K562 (cell line): ENCODE measurements around the gene RPF1. TPM values are rescaled to one million over a fixed set of nuclear protein-coding genes. Genes with fewer than 3 reads are reported as not detected.

Experiments used
- ATAC-seq: fragments of 200-7000 bp; cut with Tn5 transposase; 3 replicates; pipeline ENCODE4 v1.9.1; 2020; ENCODE audit warnings: moderate library complexity
- BruUV-seq: library from RNA; stranded (reverse); fragments of 400-500 nt; replicated peaks from 2 replicates; lab custom pipeline; 2021; lab: Mats Ljungman, UMichigan
- CTCF ChIA-PET: fragments of 300-600 bp; formaldehyde crosslinking; extraction: SDS; loops from one replicate; lab custom pipeline; 2021; ENCODE audit warnings: low intra/inter-chr PET ratio; lab: Yijun Ruan, JAX
- POLR2A ChIA-PET: fragments of 300-600, 350-650 bp; sonication (Branson Sonifier 250); formaldehyde crosslinking; extraction: SDS; loops from one replicate; lab custom pipeline; 2021; ENCODE audit warnings: antibody characterized with exemption, inconsistent platforms; lab: Yijun Ruan, JAX
- DNase-seq, 4 experiments: peaks; one replicate each; pipeline versions ENCODE4 v3.0.0 to v3.0.0-alpha.2; 2011 to 2018; ENCODE audit warnings: low spot score in 3 of 4, mixed read lengths in 3 of 4; ENCODE audit errors: extremely low read depth in 1 of 4
- FAIRE-seq: peaks from 2 replicates; lab custom pipeline; 2011; peaks lifted over from hg19 to GRCh38; lab: Jason Lieb, UNC
- H2AFZ ChIP-seq: 2 replicates; pipeline ENCODE4 v1.6.0; 2011; ENCODE audit warnings: low read depth, low read length, control low read depth, inconsistent platforms
- H3K27ac ChIP-seq: fragments of 200-600 bp; 3 replicates; pipeline ENCODE4 v1.8.0; 2011; ENCODE audit warnings: low read depth, mild to moderate bottlenecking, control low read depth, inconsistent platforms, low read length, moderate library complexity, mixed read lengths; ENCODE audit errors: extremely low read depth
- H3K27me3 ChIP-seq, 2 experiments: fragments of 300-600 bp in 1 of 2; 2 replicates in 1 of 2; 3 replicates in 1 of 2; pipeline versions ENCODE4 v1.6.0 to v1.8.0; 2011; ENCODE audit warnings: inconsistent platforms in 2 of 2, low read length in 2 of 2, mild to moderate bottlenecking in 1 of 2, mixed read lengths in 1 of 2, moderate library complexity in 1 of 2; ENCODE audit not compliant: control insufficient read depth in 2 of 2, insufficient read depth in 2 of 2
- H3K36me3 ChIP-seq: fragments of 300-600 bp; 3 replicates; pipeline ENCODE4 v1.8.0; 2011; ENCODE audit warnings: mild to moderate bottlenecking, low read length, inconsistent platforms; ENCODE audit not compliant: control insufficient read depth, insufficient read depth
- H3K4me1 ChIP-seq, 2 experiments: fragments of 200-600 bp in 1 of 2; replicated peaks in 1 of 2; 2 replicates in 1 of 2; 3 replicates in 1 of 2; pipeline versions ENCODE4 v1.5.1 to v1.8.0; 2011; ENCODE audit warnings: inconsistent platforms in 2 of 2, low read length in 2 of 2, mild to moderate bottlenecking in 1 of 2, mixed read lengths in 1 of 2, moderate library complexity in 1 of 2; ENCODE audit not compliant: control insufficient read depth in 2 of 2, insufficient read depth in 2 of 2
- H3K4me2 ChIP-seq: 2 replicates; pipeline ENCODE4 v1.6.1; 2011; ENCODE audit warnings: low read length, control low read depth, inconsistent platforms, mixed read lengths; ENCODE audit not compliant: insufficient read depth
- H3K4me3 ChIP-seq: fragments of 200-600 bp; sonication (generic), shearing (Covaris generic); 2 replicates; pipeline ENCODE4 v1.5.1; 2016; ENCODE audit warnings: control low read depth, inconsistent platforms
- H3K79me2 ChIP-seq: fragments of 200-600 bp; 3 replicates; pipeline ENCODE4 v1.8.0; 2011; ENCODE audit warnings: low read length, inconsistent platforms; ENCODE audit not compliant: control insufficient read depth, insufficient read depth
- H3K9ac ChIP-seq, 2 experiments: 2 replicates each; pipeline versions ENCODE4 v1.6.0 to v1.6.1; 2011; ENCODE audit warnings: low read depth in 2 of 2, low read length in 2 of 2, control low read depth in 1 of 2, inconsistent platforms in 1 of 2, mild to moderate bottlenecking in 1 of 2, mixed read lengths in 1 of 2; ENCODE audit not compliant: insufficient read depth in 1 of 2
- H3K9me1 ChIP-seq: one replicate; pipeline ENCODE4 v1.6.0; 2011; ENCODE audit warnings: inconsistent platforms, mild to moderate bottlenecking, low read length, moderate library complexity; ENCODE audit not compliant: control insufficient read depth, insufficient read depth
- H3K9me3 ChIP-seq: replicated peaks from 2 replicates; pipeline ENCODE4 v1.5.1; 2011; ENCODE audit warnings: low read depth, low read length, inconsistent platforms; ENCODE audit not compliant: control insufficient read depth, insufficient read depth
- H4K20me1 ChIP-seq: replicated peaks from 2 replicates; pipeline ENCODE4 v1.6.1; 2011; ENCODE audit warnings: low read length, inconsistent platforms, mixed read lengths; ENCODE audit not compliant: control insufficient read depth, insufficient read depth
- C11orf30 ChIP-seq: fragments of 450-650 bp; IDR thresholded peaks from 2 replicates; pipeline ENCODE4 v1.6.1; 2016; ENCODE audit warnings: low read depth, mild to moderate bottlenecking
- NR2F6 ChIP-seq: fragments of 450-650 bp; formaldehyde crosslinking; IDR thresholded peaks from 2 replicates; pipeline ENCODE4 v1.4.0; 2020; ENCODE audit warnings: mild to moderate bottlenecking
- POLR2AphosphoS2 ChIP-seq: IDR thresholded peaks from 2 replicates; pipeline ENCODE4 v1.6.1; 2012; ENCODE audit warnings: low read length, improper control_type of control experiment
- U2AF1 ChIP-seq: fragments of 200-400 bp; formaldehyde crosslinking; optimal IDR thresholded peaks from 2 replicates; pipeline ENCODE3; 2017; ENCODE audit warnings: mild to moderate bottlenecking, low read depth, low read length, moderate library complexity
- ZC3H8 ChIP-seq: fragments of 450-650 bp; IDR thresholded peaks from 2 replicates; pipeline ENCODE4 v1.6.1; 2017
- ZNF507 ChIP-seq: conservative IDR thresholded peaks from 2 replicates; pipeline ENCODE4 v1.6.1; 2017; ENCODE audit warnings: missing genetic modification characterization, missing compliant biosample characterization
- WGBS: fragments of 100-300 bp; shearing (Covaris generic); methylation state at CpG from one replicate; pipeline ENCODE4 v1.1.6; 2016; ENCODE audit warnings: low coverage, mixed read lengths; ENCODE audit not compliant: insufficient coverage; ENCODE audit errors: missing lambda C conversion rate; 5-methylcytosine and 5-hydroxymethylcytosine counted together
- in situ Hi-C: fragments of 300-500 bp; cut with MboI; formaldehyde crosslinking; loops from 4 replicates; pipeline ENCODE4 v1.15.0; 2018; ENCODE audit warnings: inconsistent platforms, mixed read lengths
- intact Hi-C: fragments of 100-400 bp; cut with micrococcal nuclease; formaldehyde crosslinking; loops from 2 replicates; pipeline ENCODE4 v1.14.2; 2022
- polyA plus RNA-seq, 8 experiments: library from polyadenylated mRNA; depleted of rRNA in 4 of 8; stranded (reverse) in 5 of 8; unstranded in 3 of 8; fragments of >200 nt; fragmentation: Nextera tagmentation in 2 of 8; fragmentation: Illumina TruSeq in 1 of 8; extraction: Ambion mirVana in 2 of 8; extraction: Trizol in 1 of 8; gene quantifications; 2 replicates each; pipeline versions ENCODE4 v1.2.1 to v1.2.3, GENCODE V29; 2011 to 2014; ENCODE audit warnings: inconsistent platforms in 1 of 8, missing spikeins in 1 of 8
- total RNA-seq, 7 experiments: library from RNA; depleted of rRNA in 6 of 7; stranded (reverse); fragments of >200 nt in 6 of 7; fragmentation: Illumina TruSeq in 2 of 7; extraction: Trizol in 2 of 7; gene quantifications; 2 replicates each; pipeline versions ENCODE4 v1.2.1 to v1.2.3, GENCODE V29; 2011 to 2021; ENCODE audit warnings: low replicate concordance in 1 of 7

RPF1 gene
- total and polyA plus RNA-seq, 9 of the 15 experiments (the other 6 are each of a cell fraction or from before 2014, with no cell fraction given) = 52.4 to 156 (median 90.2) TPM

- Histone ChIP-seq H3K9ac (no peak overlapping the region), H3K9me3 (no peaks in the 10 kb centered on the region), H4K20me1 (no peaks in the 10 kb centered on the region), H3K4me1 (no peaks in the 10 kb centered on the region), H3K79me2 (peaks cover 4% of the 10 kb centered on the region; the same call in 1 of the 3 replicates), H3K27ac (no peak overlapping the region), H3K27me3 (no peaks in the 10 kb centered on the region), H3K36me3 (peaks cover 99% of the 10 kb centered on the region), H3K4me3 (no peak overlapping the region), H3K4me2 (no peak overlapping the region), H3K9me1 (no peaks in the 10 kb centered on the region), H2AFZ (no peak overlapping the region)
- intact Hi-C loops (no loop called here), in situ Hi-C loops (no loop called here)
- CTCF ChIA-PET = no interaction called here
- no peak for ATAC-seq
- DNase-seq = no peak
- TF ChIP-seq ZC3H8 = no peak
- TF ChIP-seq NR2F6 (CRISPR knock-in tag) = no peak
- no peak for TF ChIP-seq ZNF507
- no peak for TF ChIP-seq C11orf30
- FAIRE-seq = no peak
- POLR2A ChIA-PET = interaction anchor here (2.5 kb wide), 1 partner anchor 13 kb away, joined by 9 read pairs; no protein-coding TSS in a partner anchor
- 13% methylated on average over 1 of the region's 1 CpG for WGBS
- BruUV-seq = no TSS peak
Observed at GRCh38 chr1:84493747-84494146, 14.7 kb downstream of the RPF1 start.

GRCh38 chr1:84496498-84496897 is 17.4 kb downstream of the RPF1 start:
- WGBS = 95% methylated on average over 3 of the region's 3 CpGs

More at GRCh38 chr1:84496498-84496897, 17.4 kb downstream of the RPF1 start:
- peaks cover 27% of the 10 kb centered on the region for H3K79me2 ChIP-seq
- ChIA-PET POLR2A (interaction anchor here (0.5 to 2.7 kb wide), 4 partner anchors 9 to 636 kb away, joined by 3 to 22 read pairs (median 4); partner anchors contain the start of genes GNG5 and SPATA1), CTCF (no interaction called here)
- H4K20me1 ChIP-seq = no peaks in the 10 kb centered on the region
- H3K9me1 ChIP-seq = no peaks in the 10 kb centered on the region
- H3K4me3 ChIP-seq = no peak overlapping the region
- DNase-seq = no peak
- no peak overlapping the region for H3K9ac ChIP-seq
- no peak overlapping the region for H3K27ac ChIP-seq
- no peak overlapping the region for H3K4me2 ChIP-seq
- intact Hi-C loops (no loop called here), in situ Hi-C loops (no loop called here)
- FAIRE-seq = no peak
- BruUV-seq = no TSS peak
- H2AFZ ChIP-seq = no peak overlapping the region
- peak; percentile 19; the same call in 2 of the 3 replicates for ATAC-seq
- peaks cover 100% of the 10 kb centered on the region for H3K36me3 ChIP-seq
- TF ChIP-seq POLR2AphosphoS2 (0 out of 2 replicates have a peak, but pooled peaks have one; percentile 29), U2AF1 (no peak)
- H3K9me3 ChIP-seq = no peaks in the 10 kb centered on the region
- H3K27me3 ChIP-seq = no peaks in the 10 kb centered on the region
- no peaks in the 10 kb centered on the region for H3K4me1 ChIP-seq
